ENCODE data around the gene CCDC9.

The CCDC9 gene

GRCh38 chr19:47255879-47256692 lies at the start of gene CCDC9:
CCDC9 (plus strand) TSS chr19:47256525; CDS start chr19:47258401, 1,876 bp downstream.
- DNase-seq (ENCODE audit: low spot score) (peak; percentile 95), FAIRE-seq (peak; percentile 85)

GRCh38 chr19:47209319-47210179 lies 46.8 kb upstream of the CCDC9 start:
- no peak for FAIRE-seq
- no peak for DNase-seq (ENCODE audit: low spot score)

GRCh38 chr19:47210180-47210490 lies 46.2 kb upstream of the CCDC9 start:
- DNase-seq (ENCODE audit: low spot score) (no peak), FAIRE-seq (no peak)

GRCh38 chr19:47210689-47211316 lies 45.5 kb upstream of the CCDC9 start:
- FAIRE-seq: peak; percentile 53
- peak; percentile 62 for DNase-seq (ENCODE audit: low spot score)

- DNase-seq (ENCODE audit: low spot score) (no peak), FAIRE-seq (no peak)
Measured at GRCh38 chr19:47215581-47215980, 40.7 kb upstream of the CCDC9 start.

GRCh38 chr19:47221080-47221841 lies 35.1 kb upstream of the CCDC9 start:
- no peak for FAIRE-seq

GRCh38 chr19:47221890-47222289 lies 34.4 kb upstream of the CCDC9 start:
- DNase-seq (ENCODE audit: low spot score) (no peak), FAIRE-seq (no peak)

More at GRCh38 chr19:47221080-47221841, 35.1 kb upstream of the CCDC9 start:
- no peak for DNase-seq (ENCODE audit: low spot score)

GRCh38 chr19:47225746-47226425 lies 30.4 kb upstream of the CCDC9 start:
- DNase-seq (ENCODE audit: low spot score) (peak; percentile 95), FAIRE-seq (no peak)

- FAIRE-seq (no peak), DNase-seq (ENCODE audit: low spot score) (peak; percentile 70)
Measured at GRCh38 chr19:47226426-47227351, 29.6 kb upstream of the CCDC9 start.

- DNase-seq (ENCODE audit: low spot score): peak; percentile 81
- FAIRE-seq: no peak
Measured at GRCh38 chr19:47227352-47228167, 28.8 kb upstream of the CCDC9 start.

- FAIRE-seq: no peak
- DNase-seq (ENCODE audit: low spot score): peak; percentile 53
Measured at GRCh38 chr19:47228168-47228936, 28.0 kb upstream of the CCDC9 start.

GRCh38 chr19:47228937-47229675 lies 27.2 kb upstream of the CCDC9 start:
- DNase-seq (ENCODE audit: low spot score) (no peak), FAIRE-seq (peak; percentile 30)

GRCh38 chr19:47229676-47230053 lies 26.7 kb upstream of the CCDC9 start:
- no peak for DNase-seq (ENCODE audit: low spot score)
- FAIRE-seq: no peak

- no peak for FAIRE-seq
- DNase-seq (ENCODE audit: low spot score): peak; percentile 57
Measured at GRCh38 chr19:47230054-47230920, 26.0 kb upstream of the CCDC9 start.

GRCh38 chr19:47230921-47231214 lies 25.5 kb upstream of the CCDC9 start, which contains the start of gene BBC3:
BBC3 (minus strand) TSS chr19:47231199; CDS start chr19:47228431, 2,768 bp downstream.
- no peak for DNase-seq (ENCODE audit: low spot score)
- no peak for FAIRE-seq
